Activated B cell treated with CpG ODN at 0.5 μM for 24 hours (primary cell): ENCODE results near the gene KXD1. TPM values are rescaled to one million over a fixed set of nuclear protein-coding genes. Genes with fewer than 3 reads are reported as not detected.

Experiments used
- ATAC-seq: fragments of 200-7000 bp; cut with Tn5 transposase; one replicate; pipeline ENCODE4 v1.10.0; 2021; ENCODE audit warnings: low read depth, mild to moderate bottlenecking, moderate library complexity
- CTCF ChIA-PET: fragments of 350-600 bp; sonication (Branson Sonifier 250); formaldehyde crosslinking; loops from one replicate; lab custom pipeline; 2021; ENCODE audit warnings: antibody characterized with exemption; lab: Charles Lee
- POLR2A ChIA-PET: fragments of 350-600 bp; sonication (Branson Sonifier 250); formaldehyde crosslinking; loops from one replicate; lab custom pipeline; 2021; ENCODE audit warnings: antibody characterized with exemption; lab: Charles Lee
- DNase-seq: peaks from one replicate; pipeline ENCODE4 v3.0.0; 2022
- H3K27ac Mint-ChIP-seq: one replicate; pipeline ENCODE4 v1.8.0; 2020; ENCODE audit warnings: mixed read lengths
- H3K27me3 Mint-ChIP-seq: one replicate; pipeline ENCODE4 v1.8.0; 2021; ENCODE audit warnings: mixed read lengths
- H3K36me3 Mint-ChIP-seq: one replicate; pipeline ENCODE4 v1.8.0; 2021; ENCODE audit warnings: low read depth, mixed read lengths
- H3K4me1 Mint-ChIP-seq: one replicate; pipeline ENCODE4 v1.8.0; 2021; ENCODE audit warnings: mixed read lengths
- H3K4me3 Mint-ChIP-seq: one replicate; pipeline ENCODE4 v1.8.0; 2020; ENCODE audit warnings: mild to moderate bottlenecking, mixed read lengths
- H3K9me3 Mint-ChIP-seq: one replicate; pipeline ENCODE4 v1.8.0; 2020; ENCODE audit warnings: mixed read lengths
- CTCF ChIP-seq: fragments of 200-600 bp; IDR thresholded peaks from one replicate; pipeline ENCODE4 v1.8.0; 2022; ENCODE audit warnings: antibody characterized with exemption, mild to moderate bottlenecking
- intact Hi-C: fragments of 100-400 bp; cut with micrococcal nuclease; formaldehyde crosslinking; loops from one replicate; pipeline ENCODE4 v1.15.1; 2024
- total RNA-seq: library from RNA; stranded (reverse); gene quantifications from 2 replicates; pipeline ENCODE4 v1.2.3, GENCODE V29; 2022

KXD1 gene
- total RNA-seq, 1 donor from 2014 or later = 88.8 TPM

- peaks cover 64% of the 10 kb centered on the region for H3K36me3 Mint-ChIP-seq
- POLR2A ChIA-PET = interaction anchor here (0.7 to 2.6 kb wide), 4 partner anchors 12 to 144 kb away, joined by 3 to 21 read pairs (median 6); partner anchors contain the start of genes KXD1 and REX1BD
Measured at GRCh38 chr19:18576383-18576782, 18.7 kb downstream of the KXD1 start.

GRCh38 chr19:18577365-18577914, 19.8 kb downstream of the KXD1 start:
- peak overlapping the region; percentile 59 for H3K27ac Mint-ChIP-seq
- POLR2A ChIA-PET = interaction anchor here (0.5 to 2.6 kb wide), 3 partner anchors 11 to 96 kb away, joined by 4 to 21 read pairs (median 8); partner anchors contain the start of genes KXD1 and REX1BD

More at GRCh38 chr19:18576383-18576782, 18.7 kb downstream of the KXD1 start:
- no peak overlapping the region for H3K4me3 Mint-ChIP-seq
- H3K27me3 Mint-ChIP-seq = no peaks in the 10 kb centered on the region
- no peak for TF ChIP-seq CTCF
- no peak for DNase-seq
- H3K27ac Mint-ChIP-seq = no peak overlapping the region
- intact Hi-C loops = no loop called here
- no peaks in the 10 kb centered on the region for H3K9me3 Mint-ChIP-seq
- H3K4me1 Mint-ChIP-seq = peaks cover 33% of the 10 kb centered on the region
- no peak for ATAC-seq
- CTCF ChIA-PET = interaction anchor here (1.2 to 1.5 kb wide), 2 partner anchors 13 to 18 kb away, joined by 3 to 4 read pairs; no protein-coding TSS in a partner anchor

GRCh38 chr19:18580311-18580710, 22.6 kb downstream of the KXD1 start:
- CTCF ChIA-PET = no interaction called here
- POLR2A ChIA-PET = interaction anchor here (2.4 kb wide), 1 partner anchor 9 kb away, joined by 13 read pairs; the partner anchor contains the start of gene UBA52
- ATAC-seq (no peak), DNase-seq (no peak)
- Mint-ChIP-seq H3K4me3 (no peak overlapping the region), H3K36me3 (peaks cover 31% of the 10 kb centered on the region), H3K27ac (no peak overlapping the region), H3K9me3 (no peaks in the 10 kb centered on the region), H3K27me3 (peaks cover 2% of the 10 kb centered on the region), H3K4me1 (peaks cover 10% of the 10 kb centered on the region)
- intact Hi-C loops = no loop called here
- TF ChIP-seq CTCF = no peak

More at GRCh38 chr19:18577365-18577914, 19.8 kb downstream of the KXD1 start:
- no peak for TF ChIP-seq CTCF
- CTCF ChIA-PET = interaction anchor here (1.2 kb wide), 1 partner anchor 12 kb away, joined by 4 read pairs; no protein-coding TSS in a partner anchor
- Mint-ChIP-seq H3K4me3 (no peak overlapping the region), H3K27me3 (no peaks in the 10 kb centered on the region), H3K4me1 (peaks cover 25% of the 10 kb centered on the region), H3K9me3 (no peaks in the 10 kb centered on the region), H3K36me3 (peaks cover 59% of the 10 kb centered on the region)
- DNase-seq = no peak
- intact Hi-C loops = no loop called here
- no peak for ATAC-seq

GRCh38 chr19:18586306-18586705, 28.6 kb downstream of the KXD1 start:
- Mint-ChIP-seq H3K4me1 (peaks cover 36% of the 10 kb centered on the region), H3K36me3 (peaks cover 8% of the 10 kb centered on the region), H3K27me3 (peaks cover 2% of the 10 kb centered on the region), H3K4me3 (peak overlapping the region; percentile 9), H3K9me3 (no peaks in the 10 kb centered on the region), H3K27ac (no peak overlapping the region)
- TF ChIP-seq CTCF = no peak
- CTCF ChIA-PET = interaction anchor here (1.1 to 1.6 kb wide), 3 partner anchors 8 to 261 kb away, joined by 3 to 5 read pairs (median 4); no protein-coding TSS in a partner anchor
- intact Hi-C loops = loop anchor here (5.0 kb wide), 3 partner anchors 44 to 331 kb away; partner anchors contain the start of genes COPE, DDX49 and FKBP8
- DNase-seq (no peak), ATAC-seq (no peak)
- POLR2A ChIA-PET = interaction anchor here (0.9 to 3.4 kb wide), 5 partner anchors 14 to 333 kb away, joined by 3 to 35 read pairs (median 3); partner anchors contain the start of genes COPE, DDX49 and KXD1

GRCh38 chr19:18587561-18587960, 29.9 kb downstream of the KXD1 start:
- POLR2A ChIA-PET = interaction anchor here (0.7 to 3.4 kb wide), 9 partner anchors 9 to 443 kb away, joined by 3 to 55 read pairs (median 9); partner anchors contain the start of genes ELL, KXD1 and UBA52
- H3K27ac Mint-ChIP-seq = no peak overlapping the region
- peaks cover 10% of the 10 kb centered on the region for H3K36me3 Mint-ChIP-seq
- peaks cover 36% of the 10 kb centered on the region for H3K4me1 Mint-ChIP-seq
- peak overlapping the region; percentile 35 for H3K4me3 Mint-ChIP-seq
- no peak for ATAC-seq
- H3K9me3 Mint-ChIP-seq = no peaks in the 10 kb centered on the region
- CTCF ChIA-PET = interaction anchor here (0.7 to 2.9 kb wide), 5 partner anchors 16 to 262 kb away, joined by 3 to 17 read pairs (median 5); partner anchors contain the start of gene UBA52
- DNase-seq = no peak
- peaks cover 2% of the 10 kb centered on the region for H3K27me3 Mint-ChIP-seq
- TF ChIP-seq CTCF = no peak
- intact Hi-C loops = loop anchor here (5.0 kb wide), 3 partner anchors 45 to 330 kb away; partner anchors contain the start of genes COPE, DDX49 and FKBP8
